HepG2 (cell line): ENCODE results near the gene EPHA10. TPM values are rescaled to one million over a fixed set of nuclear protein-coding genes. Genes with fewer than 3 reads are reported as not detected.

ENCODE experiments used
- AHDC1 ChIP-seq: sonication (generic); formaldehyde crosslinking; IDR thresholded peaks from 2 replicates; pipeline ENCODE4 v1.5.1; 2020; ENCODE audit warnings: mild to moderate bottlenecking, missing genetic modification reagents, borderline replicate concordance
- CEBPZ ChIP-seq: IDR thresholded peaks from 2 replicates; pipeline ENCODE4 v1.6.1; 2012; ENCODE audit warnings: low read length, improper control_type of control experiment
- CREBL2 ChIP-seq: sonication (generic); formaldehyde crosslinking; IDR thresholded peaks from 2 replicates; pipeline ENCODE4 v1.8.1; 2023; ENCODE audit warnings: missing genetic modification reagents, mild to moderate bottlenecking, borderline replicate concordance
- ELF4 ChIP-seq: sonication (generic); formaldehyde crosslinking; IDR thresholded peaks from 2 replicates; pipeline ENCODE4 v1.5.0; 2020; ENCODE audit warnings: missing genetic modification reagents, mild to moderate bottlenecking, moderate library complexity, borderline replicate concordance
- HNF4A ChIP-seq: sonication (generic); formaldehyde crosslinking; IDR thresholded peaks from 2 replicates; pipeline ENCODE4 v1.4.0; 2020; ENCODE audit warnings: missing genetic modification reagents
- IKZF4 ChIP-seq: sonication (generic); formaldehyde crosslinking; IDR thresholded peaks from 2 replicates; pipeline ENCODE4 v1.5.1; 2020; ENCODE audit warnings: borderline replicate concordance, mild to moderate bottlenecking, low read depth, missing genetic modification reagents; ENCODE audit errors: not compliant biosample characterization
- ISL2 ChIP-seq: sonication (generic); formaldehyde crosslinking; IDR thresholded peaks from 2 replicates; pipeline ENCODE4 v1.5.0; 2020; ENCODE audit warnings: missing genetic modification reagents
- JUN ChIP-seq: sonication (generic); formaldehyde crosslinking; IDR thresholded peaks from 2 replicates; pipeline ENCODE4 v1.4.0; 2020; ENCODE audit warnings: mild to moderate bottlenecking, missing genetic modification reagents
- NR2F1 ChIP-seq, 2 experiments: fragments of 450-650 bp in 1 of 2; formaldehyde crosslinking in 1 of 2; IDR thresholded peaks; 2 replicates each; pipeline versions ENCODE4 v1.5.0 to v1.6.1; 2016 to 2020; ENCODE audit warnings: mild to moderate bottlenecking in 1 of 2, missing compliant biosample characterization in 1 of 2, missing genetic modification reagents in 1 of 2, moderate library complexity in 1 of 2
- POLR2A ChIP-seq, 2 experiments: IDR thresholded peaks; 2 replicates each; pipeline ENCODE4 v1.6.1; 2011; ENCODE audit warnings: low read depth in 2 of 2, low read length in 2 of 2, mild to moderate bottlenecking in 1 of 2, moderate library complexity in 1 of 2; ENCODE audit not compliant: insufficient read depth in 1 of 2
- ZNF34 ChIP-seq: sonication (generic); formaldehyde crosslinking; IDR thresholded peaks from 2 replicates; pipeline ENCODE4 v1.4.0; 2020; ENCODE audit warnings: mild to moderate bottlenecking, missing genetic modification reagents, borderline replicate concordance
- ZNF451 ChIP-seq: sonication (generic); formaldehyde crosslinking; IDR thresholded peaks from 2 replicates; pipeline ENCODE4 v1.5.0; 2020; ENCODE audit warnings: mild to moderate bottlenecking, missing genetic modification reagents
- ZNF879 ChIP-seq: sonication (generic); formaldehyde crosslinking; IDR thresholded peaks from 2 replicates; pipeline ENCODE4 v1.8.1; 2023; ENCODE audit warnings: missing genetic modification reagents
- polyA plus RNA-seq, 8 experiments: library from polyadenylated mRNA; depleted of rRNA in 3 of 8; stranded (reverse) in 7 of 8; unstranded in 1 of 8; fragments of >200 nt; fragmentation: Illumina TruSeq in 4 of 8; extraction: Trizol in 4 of 8; gene quantifications; 2 replicates each; pipeline versions ENCODE4 v1.2.1 to v1.2.3, GENCODE V29; 2011 to 2016; ENCODE audit warnings: low read depth in 4 of 8, missing spikeins in 1 of 8, mixed read lengths in 1 of 8; ENCODE audit not compliant: insufficient read depth in 1 of 8
- total RNA-seq, 5 experiments: library from RNA; depleted of rRNA; stranded (reverse); fragments of >200 nt; fragmentation: Illumina TruSeq; extraction: Trizol; gene quantifications; 2 replicates each; pipeline ENCODE4 v1.2.3, GENCODE V29; 2016; ENCODE audit warnings: low read depth in 1 of 5
- TF ChIP-seq, protein P1 (sequence below): sonication (generic); formaldehyde crosslinking; IDR thresholded peaks from 2 replicates; pipeline ENCODE4 v1.4.0; 2020; ENCODE audit warnings: missing genetic modification reagents
- TF ChIP-seq, protein P2 (sequence below): sonication (generic); formaldehyde crosslinking; IDR thresholded peaks from 2 replicates; pipeline ENCODE4 v1.8.0; 2022; ENCODE audit warnings: mild to moderate bottlenecking, missing genetic modification reagents

The EPHA10 gene
- total and polyA plus RNA-seq, 2 of the 13 experiments (the other 11 are each of a cell fraction or from before 2014, with no cell fraction given) = 0.11 to 0.58 TPM

DNA sequence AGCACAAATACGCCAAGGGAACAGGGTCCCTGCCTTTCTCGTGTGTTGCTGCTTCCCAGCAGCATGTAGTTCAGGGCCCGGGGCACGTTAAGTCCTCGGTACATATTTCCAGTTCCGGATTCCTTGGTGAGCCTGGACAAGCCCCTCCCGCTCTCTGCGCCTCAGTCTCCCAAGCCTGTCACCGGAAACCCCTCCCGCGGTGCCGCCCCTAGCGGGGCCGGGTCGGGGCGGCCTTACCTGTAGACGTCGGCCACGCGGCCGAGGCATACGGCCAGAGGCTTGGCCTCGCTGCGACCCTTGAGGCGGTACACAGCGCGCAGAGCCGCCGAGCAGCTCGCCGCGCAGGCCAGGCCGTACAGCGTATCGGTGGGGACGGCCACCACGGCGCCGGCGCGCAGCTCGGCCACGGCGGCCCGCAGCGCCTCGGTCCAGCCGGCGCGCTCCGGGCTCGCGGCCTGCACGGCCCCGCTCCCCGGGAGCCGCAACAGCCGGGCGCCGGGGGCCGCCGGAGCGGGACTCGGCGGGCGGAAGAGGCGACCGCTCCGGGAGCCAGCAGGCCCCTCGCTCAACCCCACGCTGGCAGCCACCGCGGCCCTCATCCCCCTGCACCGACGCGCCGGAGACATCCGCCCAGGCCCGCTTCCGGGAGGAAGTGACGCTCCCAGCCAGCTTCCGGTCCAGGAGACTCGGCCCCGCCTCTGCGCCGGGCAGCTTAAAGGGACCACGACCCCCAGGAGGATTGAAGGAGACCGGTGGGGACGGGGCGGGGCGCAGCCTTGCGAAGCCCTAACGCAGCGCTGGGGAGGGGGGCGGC, 42.8 kb upstream of the EPHA10 start, which contains the start of the genes C1orf122 and YRDC (continued):
- TF ChIP-seq ELF4 (CRISPR knock-in tag) = no peak; the same call in 1 of the 2 replicates
- TF ChIP-seq IKZF4 (CRISPR knock-in tag) = no peak
- TF ChIP-seq CEBPZ = no peak
- TF ChIP-seq, protein P1, sequence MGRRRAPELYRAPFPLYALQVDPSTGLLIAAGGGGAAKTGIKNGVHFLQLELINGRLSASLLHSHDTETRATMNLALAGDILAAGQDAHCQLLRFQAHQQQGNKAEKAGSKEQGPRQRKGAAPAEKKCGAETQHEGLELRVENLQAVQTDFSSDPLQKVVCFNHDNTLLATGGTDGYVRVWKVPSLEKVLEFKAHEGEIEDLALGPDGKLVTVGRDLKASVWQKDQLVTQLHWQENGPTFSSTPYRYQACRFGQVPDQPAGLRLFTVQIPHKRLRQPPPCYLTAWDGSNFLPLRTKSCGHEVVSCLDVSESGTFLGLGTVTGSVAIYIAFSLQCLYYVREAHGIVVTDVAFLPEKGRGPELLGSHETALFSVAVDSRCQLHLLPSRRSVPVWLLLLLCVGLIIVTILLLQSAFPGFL (CRISPR knock-in tag) = no peak
- TF ChIP-seq ISL2 (CRISPR knock-in tag) = no peak
- TF ChIP-seq HNF4A = no peak
- 0 out of 2 replicates have a peak, but pooled peaks have one; percentile 41 for TF ChIP-seq ZNF34 (CRISPR knock-in tag)
- no peak for TF ChIP-seq AHDC1
- TF ChIP-seq, protein P2, sequence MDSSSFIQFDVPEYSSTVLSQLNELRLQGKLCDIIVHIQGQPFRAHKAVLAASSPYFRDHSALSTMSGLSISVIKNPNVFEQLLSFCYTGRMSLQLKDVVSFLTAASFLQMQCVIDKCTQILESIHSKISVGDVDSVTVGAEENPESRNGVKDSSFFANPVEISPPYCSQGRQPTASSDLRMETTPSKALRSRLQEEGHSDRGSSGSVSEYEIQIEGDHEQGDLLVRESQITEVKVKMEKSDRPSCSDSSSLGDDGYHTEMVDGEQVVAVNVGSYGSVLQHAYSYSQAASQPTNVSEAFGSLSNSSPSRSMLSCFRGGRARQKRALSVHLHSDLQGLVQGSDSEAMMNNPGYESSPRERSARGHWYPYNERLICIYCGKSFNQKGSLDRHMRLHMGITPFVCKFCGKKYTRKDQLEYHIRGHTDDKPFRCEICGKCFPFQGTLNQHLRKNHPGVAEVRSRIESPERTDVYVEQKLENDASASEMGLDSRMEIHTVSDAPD (CRISPR knock-in tag) = no peak
- no peak for TF ChIP-seq CREBL2 (CRISPR knock-in tag)
- no peak for TF ChIP-seq ZNF451 (CRISPR knock-in tag)
- no peak for TF ChIP-seq NR2F1 (CRISPR knock-in tag; IDR thresholded peaks at IDR 0.05)
- TF ChIP-seq ZNF879 (CRISPR knock-in tag) = no peak
- TF ChIP-seq POLR2A (IDR thresholded peaks at IDR 0.05; ENCODE audit: insufficient read depth in 1 of 2, low read depth in 2 of 2, low read length in 2 of 2) = peak; percentile 86 to 89
- no peak for TF ChIP-seq JUN (CRISPR knock-in tag)
